Measurements from ENCODE around the gene AP1S1. TPM values are rescaled to one million over a fixed set of nuclear protein-coding genes. Genes with fewer than 3 reads are reported as not detected.

The AP1S1 gene
- total and polyA plus RNA-seq, 2 donors (not counting 1 experiment from before 2014, with no cell fraction given): 10.3 to 16.3 TPM

DNA sequence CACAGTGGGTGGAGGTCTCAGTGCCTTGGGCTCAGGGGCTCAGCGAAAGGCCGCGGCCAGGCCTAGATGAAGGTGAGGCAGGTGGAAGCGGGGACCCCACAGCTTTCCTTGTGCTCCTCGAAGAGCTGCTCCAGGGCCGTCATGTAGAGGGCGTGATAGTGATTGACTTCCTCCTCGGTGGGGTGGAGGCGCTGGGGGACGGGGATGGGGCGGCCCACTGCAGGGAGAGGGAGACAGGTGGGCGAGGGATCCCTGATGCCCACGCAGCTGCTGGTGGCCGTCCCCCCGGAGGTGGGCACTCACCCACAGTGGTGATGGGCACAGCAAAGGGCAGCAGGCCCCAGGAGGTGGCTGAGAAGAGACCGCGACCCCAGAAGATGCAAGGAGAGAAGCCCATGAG, 41.6 kb downstream of the AP1S1 start:
- ChIA-PET CTCF (interaction anchor here (1.0 to 6.6 kb wide), 2 partner anchors 53 to 61 kb away, joined by 3 to 129 read pairs; no protein-coding TSS in a partner anchor), POLR2A (no interaction called here)
- Histone ChIP-seq H3K79me2 (ENCODE audit: control insufficient read depth, insufficient read depth, low read length) (no peaks in the 10 kb centered on the region), H3K9me3 (ENCODE audit: control extremely low read depth in 1 of 3, control insufficient read depth in 2 of 3, insufficient read depth in 1 of 3, low read length in 2 of 3) (peaks cover 0 to 13% (median 0%) of the 10 kb centered on the region in 3 donors), H3K4me3 (ENCODE audit: control extremely low read depth in 1 of 5, extremely low read depth in 1 of 5, insufficient read depth in 1 of 5, low read depth in 2 of 5, low read length in 4 of 5) (no peak overlapping the region), H3K4me1 (ENCODE audit: control insufficient read depth in 2 of 2, insufficient read depth in 2 of 2, low read length in 2 of 2) (peaks cover 2 to 3% of the 10 kb centered on the region in 2 donors), H2AFZ (ENCODE audit: insufficient read depth, low read depth, low read length, poor library complexity, severe bottlenecking) (no peak overlapping the region), H3K27me3 (replicated peaks in 1 of 4; ENCODE audit: control extremely low read depth in 1 of 4, control insufficient read depth in 3 of 4, insufficient read depth in 4 of 4, low read length in 3 of 4) (peaks cover 0 to 23% (median 8%) of the 10 kb centered on the region in 4 experiments), H3K36me3 (replicated peaks in 1 of 2; ENCODE audit: control extremely low read depth in 1 of 2, control insufficient read depth in 1 of 2, extremely low read depth in 1 of 2, insufficient read depth in 2 of 2, low read length in 1 of 2) (no peaks in the 10 kb centered on the region), H4K20me1 (ENCODE audit: control insufficient read depth, insufficient read depth, low read length, poor library complexity, severe bottlenecking) (no peaks in the 10 kb centered on the region), H3K9ac (ENCODE audit: low read length) (no peak overlapping the region), H3K27ac (ENCODE audit: low read length in 2 of 2) (no peak overlapping the region), H3K4me2 (replicated peaks; ENCODE audit: low read depth, low read length, poor library complexity, severe bottlenecking) (no peak overlapping the region)
- no peak for TF ChIP-seq EZH2 (IDR thresholded peaks at IDR 0.05; ENCODE audit: borderline replicate concordance, insufficient read depth, low read depth, low read length, poor library complexity, severe bottlenecking)
- TF ChIP-seq, protein P1, sequence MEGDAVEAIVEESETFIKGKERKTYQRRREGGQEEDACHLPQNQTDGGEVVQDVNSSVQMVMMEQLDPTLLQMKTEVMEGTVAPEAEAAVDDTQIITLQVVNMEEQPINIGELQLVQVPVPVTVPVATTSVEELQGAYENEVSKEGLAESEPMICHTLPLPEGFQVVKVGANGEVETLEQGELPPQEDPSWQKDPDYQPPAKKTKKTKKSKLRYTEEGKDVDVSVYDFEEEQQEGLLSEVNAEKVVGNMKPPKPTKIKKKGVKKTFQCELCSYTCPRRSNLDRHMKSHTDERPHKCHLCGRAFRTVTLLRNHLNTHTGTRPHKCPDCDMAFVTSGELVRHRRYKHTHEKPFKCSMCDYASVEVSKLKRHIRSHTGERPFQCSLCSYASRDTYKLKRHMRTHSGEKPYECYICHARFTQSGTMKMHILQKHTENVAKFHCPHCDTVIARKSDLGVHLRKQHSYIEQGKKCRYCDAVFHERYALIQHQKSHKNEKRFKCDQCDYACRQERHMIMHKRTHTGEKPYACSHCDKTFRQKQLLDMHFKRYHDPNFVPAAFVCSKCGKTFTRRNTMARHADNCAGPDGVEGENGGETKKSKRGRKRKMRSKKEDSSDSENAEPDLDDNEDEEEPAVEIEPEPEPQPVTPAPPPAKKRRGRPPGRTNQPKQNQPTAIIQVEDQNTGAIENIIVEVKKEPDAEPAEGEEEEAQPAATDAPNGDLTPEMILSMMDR (IDR thresholded peaks at IDR 0.05): no peak
- intact Hi-C loops (cut with micrococcal nuclease): no loop called here
- ATAC-seq (ENCODE audit: low read depth) (no peak), DNase-seq (no peak)
- Mint-ChIP-seq H3K4me3 (no peak overlapping the region), H3K27me3 (peaks cover 10% of the 10 kb centered on the region), H3K4me1 (peaks cover 2% of the 10 kb centered on the region), H3K9me3 (ENCODE audit: insufficient read depth) (no peaks in the 10 kb centered on the region), H3K27ac (no peak overlapping the region)
- 88% methylated on average over 17 of the region's 17 CpGs for WGBS (ENCODE audit: insufficient coverage)

DNA sequence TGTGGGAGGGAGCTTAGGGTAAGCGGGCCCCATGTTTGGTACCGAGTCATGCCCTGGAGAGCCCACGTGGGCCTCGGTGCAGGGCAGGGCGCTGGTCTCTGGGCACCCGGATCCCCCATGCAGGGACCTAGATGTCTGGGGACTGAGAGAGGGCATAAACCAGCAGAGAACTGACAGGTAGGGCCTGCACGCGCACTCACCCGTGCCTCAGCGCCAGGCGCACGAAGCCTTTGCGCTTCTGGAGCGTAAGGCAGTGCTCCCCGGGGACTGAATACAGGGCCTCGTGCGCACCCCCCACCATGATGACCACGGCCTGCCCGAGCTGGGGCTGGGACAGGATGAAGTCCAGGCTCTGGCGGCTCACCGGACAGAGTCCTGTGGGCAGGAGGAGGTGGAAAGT, 43.7 kb downstream of the AP1S1 start:
- Histone ChIP-seq H3K27ac (ENCODE audit: low read length in 2 of 2) (no peak overlapping the region), H3K4me3 (ENCODE audit: control extremely low read depth in 1 of 5, extremely low read depth in 1 of 5, insufficient read depth in 1 of 5, low read depth in 2 of 5, low read length in 4 of 5) (no peak overlapping the region), H2AFZ (ENCODE audit: insufficient read depth, low read depth, low read length, poor library complexity, severe bottlenecking) (no peak overlapping the region), H3K36me3 (replicated peaks in 1 of 2; ENCODE audit: control extremely low read depth in 1 of 2, control insufficient read depth in 1 of 2, extremely low read depth in 1 of 2, insufficient read depth in 2 of 2, low read length in 1 of 2) (no peaks in the 10 kb centered on the region), H3K9ac (ENCODE audit: low read length) (no peak overlapping the region), H3K4me1 (ENCODE audit: control insufficient read depth in 2 of 2, insufficient read depth in 2 of 2, low read length in 2 of 2) (peaks cover 12 to 19% of the 10 kb centered on the region in 2 donors), H3K4me2 (replicated peaks; ENCODE audit: low read depth, low read length, poor library complexity, severe bottlenecking) (no peak overlapping the region), H3K9me3 (ENCODE audit: control extremely low read depth in 1 of 3, control insufficient read depth in 2 of 3, insufficient read depth in 1 of 3, low read length in 2 of 3) (peaks cover 0 to 24% (median 0%) of the 10 kb centered on the region in 3 donors), H3K79me2 (ENCODE audit: control insufficient read depth, insufficient read depth, low read length) (no peaks in the 10 kb centered on the region), H4K20me1 (ENCODE audit: control insufficient read depth, insufficient read depth, low read length, poor library complexity, severe bottlenecking) (no peaks in the 10 kb centered on the region), H3K27me3 (replicated peaks in 1 of 4; ENCODE audit: control extremely low read depth in 1 of 4, control insufficient read depth in 3 of 4, insufficient read depth in 4 of 4, low read length in 3 of 4) (peaks cover 0 to 42% (median 18%) of the 10 kb centered on the region in 4 experiments)
- H3K27me3 Mint-ChIP-seq: peaks cover 18% of the 10 kb centered on the region
- ChIA-PET CTCF (interaction anchor here (1.0 kb wide), 1 partner anchor 57 kb away, joined by 3 read pairs; no protein-coding TSS in a partner anchor), POLR2A (no interaction called here)
- intact Hi-C loops (cut with micrococcal nuclease): no loop called here
- ATAC-seq (ENCODE audit: low read depth) (no peak), DNase-seq (no peak)
- 81% methylated on average over 19 of the region's 21 CpGs for WGBS (ENCODE audit: insufficient coverage)
- H3K9me3 Mint-ChIP-seq (ENCODE audit: insufficient read depth): no peaks in the 10 kb centered on the region
- TF ChIP-seq, protein P1 (IDR thresholded peaks at IDR 0.05): no peak
- TF ChIP-seq EZH2 (IDR thresholded peaks at IDR 0.05; ENCODE audit: borderline replicate concordance, insufficient read depth, low read depth, low read length, poor library complexity, severe bottlenecking): no peak
- H3K27ac Mint-ChIP-seq: no peak overlapping the region
- no peak overlapping the region for H3K4me3 Mint-ChIP-seq
- H3K4me1 Mint-ChIP-seq: peaks cover 11% of the 10 kb centered on the region
